GM19468 (cell line): ENCODE measurements around the gene ZCCHC4.
"Not testable (repeated sequence)": the region's sequence is repeated elsewhere in the genome, so short reads cannot be mapped to it uniquely, and the experiment has no call there.

Experiments used
- ATAC-seq: cut with Tn5 transposase; IDR thresholded peaks from one replicate; pipeline ENCODE4 v1.9.1; 2021; ENCODE audit warnings: mild to moderate bottlenecking, moderate library complexity, moderate number of reproducible peaks; ENCODE audit not compliant: unreplicated experiment; ENCODE audit errors: extremely low read depth

ZCCHC4 gene

DNA sequence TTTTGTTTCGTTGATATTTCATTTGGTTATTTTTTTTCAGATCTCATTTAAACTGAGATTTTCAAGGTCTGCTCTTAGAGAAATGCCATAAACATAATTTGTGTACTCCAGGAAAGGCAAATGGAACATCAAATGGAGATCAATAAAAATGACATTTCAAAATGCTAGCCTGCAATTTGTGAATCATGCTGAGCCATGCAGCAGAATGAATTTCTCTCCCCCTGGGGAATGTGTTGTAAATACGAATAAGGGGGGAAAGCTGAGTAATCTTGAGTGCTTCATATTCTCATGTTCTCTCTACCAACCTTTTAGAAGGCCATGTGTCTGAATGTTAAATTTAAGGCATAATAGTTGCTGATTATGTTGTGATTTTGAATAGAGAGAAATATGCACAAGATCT, 7.8 kb downstream of the ZCCHC4 start:
- ATAC-seq: no peak

DNA sequence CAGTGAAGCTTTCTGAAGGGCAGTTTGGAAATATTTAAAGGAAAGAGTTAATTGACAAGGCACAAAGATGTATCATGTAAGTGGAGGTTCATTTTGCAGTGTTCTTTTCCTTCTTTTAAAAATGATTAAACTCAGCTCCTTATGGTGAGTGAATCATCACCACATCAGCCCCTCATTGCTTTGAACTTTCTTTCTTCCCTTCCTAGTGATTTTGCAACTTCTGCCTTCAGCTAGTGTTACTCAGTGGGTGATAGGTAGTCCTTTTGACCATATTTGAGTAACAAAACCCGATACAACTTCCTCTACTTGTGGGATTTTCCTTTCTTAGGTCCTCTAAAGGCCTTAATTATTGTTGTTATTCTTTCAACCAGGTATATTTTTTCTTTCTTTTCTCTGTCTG, 8.2 kb downstream of the ZCCHC4 start:
- no peak for ATAC-seq

DNA sequence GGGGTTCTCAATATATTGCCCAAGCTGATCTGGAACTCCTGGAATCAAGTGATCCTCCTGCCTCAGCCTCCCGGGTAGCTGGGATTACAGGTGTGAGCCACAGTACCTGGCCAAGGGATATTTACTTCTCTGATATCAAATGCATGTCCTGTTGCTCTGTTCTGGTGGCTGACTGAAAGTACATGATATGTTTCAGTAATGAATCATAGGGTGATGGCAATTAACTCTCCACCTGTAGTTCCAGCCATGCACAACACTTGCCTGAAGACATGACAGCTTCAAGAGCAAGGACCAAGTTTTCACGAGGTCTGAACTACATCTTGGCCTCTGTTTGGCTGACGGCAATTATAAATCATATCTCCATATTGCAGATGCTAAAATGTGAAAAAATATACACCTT, 9.1 kb downstream of the ZCCHC4 start:
- no peak for ATAC-seq

DNA sequence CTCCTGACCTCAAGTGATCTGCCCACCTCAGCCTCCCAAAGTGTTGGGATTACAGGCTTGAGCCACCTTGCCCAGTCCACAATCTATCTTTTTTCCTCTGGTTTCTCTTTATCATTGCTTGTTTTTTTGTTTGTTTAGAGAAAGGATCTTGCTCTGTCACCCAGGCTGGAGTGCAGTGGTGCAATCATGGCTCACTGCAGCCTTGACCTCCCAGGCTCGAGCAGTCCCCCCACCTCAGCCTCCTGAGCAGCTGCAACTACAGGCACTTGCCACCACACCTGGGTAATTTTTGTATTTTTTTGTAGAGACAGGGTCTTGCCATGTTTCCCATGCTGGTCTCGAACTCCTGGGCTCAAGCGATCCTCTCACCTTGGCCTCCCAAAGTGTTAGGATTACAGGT, 15.9 kb downstream of the ZCCHC4 start:
- ATAC-seq: not testable (repeated sequence)

DNA sequence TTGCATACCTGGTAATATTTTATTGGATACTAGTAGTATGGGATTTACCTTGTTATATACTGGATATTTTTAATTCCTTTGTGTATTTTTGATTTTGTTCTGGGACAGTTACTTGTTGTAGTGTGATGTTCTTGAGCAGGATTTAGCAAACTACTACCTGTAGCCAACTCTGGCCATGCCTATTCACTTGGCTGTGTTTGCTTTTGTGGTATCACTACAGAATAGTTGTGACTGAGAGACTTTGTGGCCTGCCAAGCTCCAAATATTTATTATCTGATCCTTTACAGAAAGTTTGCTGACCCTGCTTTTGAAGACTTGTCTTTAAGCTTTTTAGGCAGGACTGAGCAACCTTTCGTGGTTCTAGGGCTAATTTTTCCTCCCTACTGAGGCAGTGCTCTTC, 17.8 kb downstream of the ZCCHC4 start:
- no peak for ATAC-seq

DNA sequence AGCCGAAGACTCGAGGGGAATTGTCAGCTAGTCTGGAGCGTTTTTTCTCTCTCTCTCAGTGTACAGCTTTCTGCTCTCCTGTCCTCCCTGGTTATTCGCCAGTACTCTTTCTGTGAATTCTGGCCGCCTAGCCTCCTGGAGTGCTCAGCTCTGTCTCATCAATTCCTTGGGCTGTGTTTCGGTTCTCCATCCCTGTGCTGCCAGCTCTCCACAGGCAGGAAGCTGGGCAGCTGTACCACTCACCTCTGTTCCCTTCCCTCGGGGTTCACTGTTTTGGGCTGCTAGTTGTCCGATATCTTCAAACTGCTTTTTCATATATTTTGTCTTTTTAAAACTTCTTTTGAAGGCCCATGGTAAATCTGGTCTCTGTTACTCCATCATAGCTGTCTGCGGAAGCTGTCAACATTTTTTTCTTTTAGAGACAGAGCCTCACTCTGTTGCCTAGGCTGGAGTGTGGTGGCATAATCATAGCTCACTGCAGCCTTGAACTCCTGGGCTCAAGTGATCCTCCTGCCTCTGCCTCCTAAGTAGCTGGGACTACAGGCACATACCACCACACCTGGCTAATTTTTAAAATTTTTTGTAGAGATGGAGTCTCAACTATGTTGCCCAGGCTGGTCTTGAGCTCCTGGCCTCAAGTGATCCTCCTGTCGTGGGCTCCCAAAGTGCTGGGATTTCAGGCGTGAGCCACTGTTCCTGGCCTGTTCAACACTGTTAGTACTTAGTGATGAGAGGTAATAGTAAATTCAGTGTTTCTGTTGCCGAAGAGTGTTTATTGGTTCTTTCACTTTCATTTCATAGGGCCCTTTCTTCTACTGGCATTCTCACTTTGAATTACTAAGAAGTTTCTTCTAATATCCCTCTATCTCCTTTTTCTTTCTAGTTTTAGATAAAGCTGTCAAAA, 18.6 kb downstream of the ZCCHC4 start:
- ATAC-seq: peak; percentile 70

DNA sequence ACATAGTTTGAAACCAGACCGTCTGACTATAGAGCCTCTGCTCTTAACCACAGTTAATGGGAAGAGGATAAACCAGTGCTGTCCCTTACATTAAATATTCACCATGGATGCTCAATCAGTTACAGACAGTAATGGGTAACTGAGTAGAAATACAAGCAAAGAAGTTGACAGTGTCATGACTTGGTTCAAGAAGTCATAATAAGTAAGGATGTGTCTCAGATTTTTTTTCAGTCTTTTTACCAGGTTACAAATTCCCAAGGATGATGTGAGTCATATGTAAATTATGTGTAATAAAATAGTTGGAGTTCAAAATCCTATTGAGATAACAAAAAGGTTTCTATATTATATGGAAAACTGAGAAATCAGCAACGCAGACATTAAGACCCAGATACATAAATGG, 31.1 kb downstream of the ZCCHC4 start:
- no peak for ATAC-seq

DNA sequence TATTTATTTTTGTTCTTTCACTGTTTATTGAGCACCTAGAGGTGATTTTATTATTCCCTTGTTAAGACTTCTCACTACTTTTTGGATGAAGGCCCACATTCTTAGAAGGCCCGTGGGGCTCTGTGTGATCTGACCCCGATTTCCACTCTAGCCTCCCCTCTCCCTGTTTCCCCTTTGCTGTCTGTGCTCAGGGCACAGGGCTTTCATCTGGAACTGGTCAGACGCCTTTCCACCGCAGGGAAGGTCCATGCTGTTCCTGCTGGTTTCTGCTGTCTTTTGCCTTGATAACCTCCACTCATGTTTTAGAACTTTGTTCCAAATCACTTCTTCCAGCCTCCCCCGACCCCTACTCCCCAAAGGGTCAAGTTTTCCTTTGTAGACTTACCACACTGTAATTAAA, 33.2 kb downstream of the ZCCHC4 start:
- no peak for ATAC-seq

DNA sequence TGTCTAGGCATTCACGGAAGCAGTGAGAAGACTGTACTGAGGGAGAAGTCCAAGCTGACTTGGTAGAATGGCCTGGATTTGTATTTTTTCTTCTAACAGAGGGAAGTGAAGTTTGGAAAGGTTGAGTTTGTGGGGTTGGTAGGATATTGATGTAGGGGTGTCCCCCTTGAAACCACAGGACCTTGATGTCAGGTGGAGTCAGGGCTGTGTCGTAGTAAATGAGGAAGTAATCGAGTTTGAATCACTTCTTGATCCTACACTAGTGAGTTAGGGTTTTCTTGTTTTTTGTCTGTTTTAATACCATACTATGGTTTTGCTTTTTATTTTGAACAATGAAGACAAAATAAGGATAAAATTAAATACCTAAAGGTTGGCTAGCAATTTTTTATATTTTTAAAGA, 34.3 kb downstream of the ZCCHC4 start:
- ATAC-seq: no peak

DNA sequence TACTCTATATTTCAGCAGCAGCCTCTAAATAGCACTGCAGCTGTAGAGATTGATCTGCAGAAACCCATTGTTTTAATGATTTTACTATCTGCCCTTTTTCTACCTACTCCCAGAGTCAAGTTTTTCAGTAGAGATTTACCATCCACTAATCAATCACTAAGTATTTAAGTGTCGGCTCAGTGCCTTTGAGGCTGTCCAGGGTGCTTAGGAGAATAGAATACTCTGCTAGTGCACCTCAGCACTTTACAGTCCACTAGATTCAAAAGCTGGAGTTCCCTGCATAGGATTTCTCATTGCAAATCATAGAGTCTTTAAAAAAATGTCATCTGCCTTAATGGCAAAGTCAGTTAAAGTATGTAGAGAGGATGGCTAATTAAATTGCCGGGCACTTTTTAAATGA, 34.9 kb downstream of the ZCCHC4 start:
- no peak for ATAC-seq

DNA sequence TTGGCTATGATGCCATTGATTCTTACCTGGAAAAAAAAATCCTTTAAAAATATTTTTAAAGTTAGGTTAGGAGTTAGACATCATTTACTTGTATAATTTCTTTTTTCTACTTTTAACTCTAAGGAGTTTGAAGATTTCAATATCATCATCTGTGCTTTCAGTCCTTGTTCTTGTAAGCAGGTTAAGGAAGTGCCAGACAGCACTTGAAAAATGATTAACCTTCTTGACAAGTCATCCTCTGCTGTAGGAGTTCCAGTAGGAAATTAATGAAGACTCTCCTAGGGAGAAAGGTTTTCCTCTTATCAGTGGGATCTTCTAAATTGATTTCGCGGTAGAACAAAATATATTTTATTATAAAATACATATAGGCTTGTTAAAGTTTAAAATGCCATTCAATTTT, 35.4 kb downstream of the ZCCHC4 start:
- ATAC-seq: no peak

DNA sequence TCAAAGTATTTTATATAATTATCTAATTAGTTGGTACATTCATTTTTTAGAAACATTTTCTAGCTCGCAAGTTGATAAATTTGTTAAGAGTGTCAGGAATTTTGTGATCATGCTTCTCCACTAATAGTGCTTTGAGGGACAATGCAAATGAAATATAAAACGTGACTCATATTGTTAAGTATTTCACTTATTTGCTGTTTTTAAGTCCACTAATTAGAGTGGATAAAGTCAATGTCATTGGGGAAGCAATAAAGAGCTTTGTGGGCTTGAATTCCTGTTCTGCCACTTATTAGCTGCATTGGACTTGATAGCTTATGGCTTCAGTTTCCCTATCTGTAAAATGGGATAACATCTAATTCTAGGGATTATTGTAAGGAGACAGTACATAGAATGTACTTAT, 38.0 kb downstream of the ZCCHC4 start:
- no peak for ATAC-seq

DNA sequence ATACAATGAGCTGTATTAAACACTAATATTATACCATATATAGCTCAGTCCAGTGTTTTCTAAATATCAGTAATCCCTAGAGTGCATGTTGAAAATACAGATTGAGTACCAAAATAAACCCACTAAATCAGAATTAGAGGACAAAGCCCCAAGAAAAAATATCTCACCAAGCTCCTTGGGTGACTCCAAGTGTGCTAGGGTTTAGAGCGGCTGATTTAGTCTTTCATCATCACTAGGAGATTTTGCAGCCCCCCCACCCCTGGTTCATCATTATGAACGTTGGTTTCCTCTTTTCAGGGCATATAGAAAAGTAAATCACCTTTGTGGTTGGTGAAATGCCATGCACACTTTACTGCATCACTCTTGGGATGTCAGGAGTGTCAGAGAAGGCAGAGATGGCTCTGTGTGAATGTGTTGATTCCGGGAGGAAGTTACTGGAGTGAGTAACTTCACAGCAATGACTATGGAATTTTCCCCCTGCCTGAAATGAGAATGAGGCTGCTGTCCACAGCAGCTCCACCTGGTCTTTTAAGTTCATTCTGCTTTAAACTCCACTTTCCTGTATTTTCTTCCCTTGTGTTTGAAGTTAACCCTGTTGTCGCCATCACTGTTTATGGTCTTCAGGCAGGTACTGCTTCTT, 39.3 kb downstream of the ZCCHC4 start:
- ATAC-seq: no peak

DNA sequence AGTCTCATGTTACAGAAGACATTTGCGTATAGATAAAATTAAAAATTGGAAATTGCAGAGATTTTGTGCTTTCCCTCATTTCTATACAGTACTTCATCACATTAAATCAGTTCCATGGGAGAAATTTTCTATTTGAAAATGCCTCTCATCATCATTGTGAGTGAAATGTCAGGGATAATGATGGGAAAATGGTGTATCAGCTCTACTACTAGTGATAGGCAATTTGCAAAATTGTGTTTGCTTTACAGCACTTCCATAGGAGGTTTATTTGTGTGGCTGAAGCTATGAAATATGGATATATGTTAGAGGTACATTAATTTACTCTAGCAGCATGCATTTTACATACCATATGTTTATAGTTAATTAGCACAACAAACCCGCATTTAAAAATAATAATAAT, 43.5 kb downstream of the ZCCHC4 start:
- no peak for ATAC-seq

DNA sequence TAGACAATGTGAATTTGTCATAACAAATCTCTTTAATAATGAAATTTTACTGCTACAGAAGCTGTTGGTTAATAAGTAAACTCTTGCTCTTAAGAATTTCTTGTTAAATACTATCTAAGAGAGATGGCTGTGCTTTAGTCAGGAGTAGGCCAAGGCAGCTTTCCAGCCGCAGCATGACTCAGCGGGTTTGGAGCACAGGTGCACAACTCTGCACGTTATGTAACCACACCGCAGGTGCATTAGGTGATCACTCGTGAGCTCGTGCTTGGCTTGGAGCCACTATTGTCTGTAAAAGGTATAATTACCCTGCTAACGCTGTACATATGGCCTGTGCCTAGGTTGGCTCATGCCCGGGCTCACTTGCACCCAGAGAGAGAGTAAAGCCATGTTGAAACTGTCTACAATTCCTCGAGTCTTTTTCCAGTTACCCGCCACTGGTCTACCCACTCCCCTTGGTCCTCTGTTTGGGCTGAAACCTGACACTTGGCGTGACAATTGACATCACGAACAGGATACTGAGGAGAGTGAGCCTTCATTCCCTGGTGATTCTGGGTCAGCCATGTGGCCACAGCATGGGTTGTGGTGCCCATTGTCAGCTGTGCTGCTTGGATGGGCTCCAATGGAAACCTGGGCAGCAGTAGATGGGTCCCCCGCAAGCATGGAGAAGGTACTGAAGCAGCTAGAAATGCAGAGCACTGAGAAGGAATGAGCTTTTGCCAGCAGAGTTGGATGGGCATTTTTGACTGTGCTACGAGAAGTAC, 46.1 kb downstream of the ZCCHC4 start:
- no peak for ATAC-seq

DNA sequence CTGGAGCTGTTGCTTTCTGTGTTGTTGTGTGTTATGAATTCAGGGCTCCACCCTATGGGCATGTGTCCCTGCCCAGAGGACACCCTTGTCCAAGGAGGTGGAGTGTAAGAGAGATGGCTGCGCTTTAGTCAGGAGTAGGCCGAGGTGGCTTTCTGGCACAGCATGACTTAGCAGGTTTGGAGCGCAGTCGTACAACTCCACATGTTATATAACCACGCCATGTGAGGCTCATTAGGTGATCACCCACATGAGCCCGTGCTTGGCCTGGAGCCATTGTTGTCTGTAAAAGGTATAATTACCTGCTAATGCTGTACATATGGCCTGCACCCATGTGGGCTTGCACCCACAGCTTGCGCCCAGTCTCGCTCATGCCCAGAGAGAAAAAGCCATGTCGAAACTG, 48.7 kb downstream of the ZCCHC4 start:
- no peak for ATAC-seq

DNA sequence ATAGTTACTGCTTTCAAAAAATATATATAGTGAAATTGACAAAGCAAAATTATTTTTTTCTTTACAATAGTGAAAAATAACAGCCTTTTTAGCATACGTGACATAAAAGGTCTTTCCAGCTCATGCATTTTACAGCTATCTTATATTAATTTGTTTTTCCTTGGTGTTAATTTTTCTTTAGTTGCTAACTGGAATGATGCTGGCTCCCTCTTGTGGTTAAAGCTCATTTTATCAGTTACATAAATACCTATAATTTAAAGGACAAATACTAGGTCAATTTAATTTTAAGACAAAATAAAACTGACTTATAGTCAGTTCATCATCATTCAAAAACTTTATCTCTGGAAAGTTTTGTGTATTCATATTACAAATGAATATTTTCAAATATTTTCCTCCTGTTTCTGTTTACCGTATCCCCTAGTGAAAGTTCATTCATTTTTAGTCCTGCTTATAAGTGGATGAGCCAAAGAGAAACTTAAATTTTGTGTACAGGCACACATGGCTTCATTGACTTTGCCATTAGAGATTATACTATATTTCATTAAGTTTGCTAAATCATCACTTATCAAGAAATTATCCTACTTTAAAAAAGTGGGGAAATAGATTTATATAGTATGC, 54.5 kb downstream of the ZCCHC4 start:
- ATAC-seq: no peak

DNA sequence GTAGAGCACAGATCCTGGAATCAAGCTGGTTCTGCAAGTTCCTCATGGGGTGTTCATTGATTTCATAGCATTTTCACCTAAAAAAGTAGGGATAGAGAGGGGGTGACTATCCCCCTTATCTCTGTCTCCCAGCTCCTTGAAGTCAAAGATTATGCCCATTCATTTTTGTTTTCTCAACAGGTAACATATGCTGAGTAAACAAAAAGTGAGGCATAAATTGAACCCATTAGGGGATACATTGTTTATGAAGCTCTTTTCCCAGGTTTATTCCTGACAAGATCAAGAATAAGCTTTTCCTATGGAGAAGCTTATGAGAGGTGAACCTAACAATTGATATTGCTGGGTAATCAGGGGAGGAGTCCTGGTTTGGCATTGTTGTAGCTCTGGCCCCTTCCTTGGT, 55.3 kb downstream of the ZCCHC4 start:
- no peak for ATAC-seq

DNA sequence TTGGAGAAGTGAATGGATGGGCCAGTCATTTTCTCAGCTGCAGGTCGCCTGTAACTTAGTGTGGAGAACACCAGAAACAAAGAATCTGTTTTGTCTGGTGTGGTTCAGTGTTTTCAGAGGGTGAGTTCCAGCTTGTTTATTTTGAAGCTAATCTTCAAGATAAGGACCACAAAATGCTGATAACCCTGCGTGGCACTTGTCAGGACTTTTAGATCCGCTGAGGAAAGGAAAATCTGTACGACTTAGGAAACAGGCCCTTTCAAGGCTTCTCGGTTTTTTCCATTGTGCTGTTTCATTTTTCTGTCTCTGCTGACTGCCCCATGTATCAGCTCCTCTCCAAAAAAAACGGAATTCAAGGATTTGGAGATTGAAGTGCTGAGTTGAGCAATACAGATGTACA, 55.7 kb downstream of the ZCCHC4 start:
- ATAC-seq: no peak

DNA sequence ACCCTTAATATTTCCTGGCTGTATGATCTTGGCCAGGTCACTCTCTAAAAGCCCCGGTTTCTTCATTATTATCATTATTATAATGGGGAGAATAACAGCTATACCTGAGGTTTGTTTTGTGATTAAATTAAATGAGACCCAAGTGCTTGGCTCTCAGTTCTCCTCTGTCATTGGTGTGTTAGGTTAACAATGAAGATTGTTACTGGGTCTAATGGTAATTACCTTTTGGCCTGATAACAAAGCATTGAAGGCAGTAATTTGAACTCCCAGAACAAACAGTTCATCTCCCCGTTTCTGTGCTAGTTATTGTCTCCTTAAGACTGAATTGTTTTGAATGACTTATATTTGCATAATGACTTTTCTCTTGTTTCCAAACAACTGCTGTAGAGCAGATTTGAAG, 57.7 kb downstream of the ZCCHC4 start:
- no peak for ATAC-seq

DNA sequence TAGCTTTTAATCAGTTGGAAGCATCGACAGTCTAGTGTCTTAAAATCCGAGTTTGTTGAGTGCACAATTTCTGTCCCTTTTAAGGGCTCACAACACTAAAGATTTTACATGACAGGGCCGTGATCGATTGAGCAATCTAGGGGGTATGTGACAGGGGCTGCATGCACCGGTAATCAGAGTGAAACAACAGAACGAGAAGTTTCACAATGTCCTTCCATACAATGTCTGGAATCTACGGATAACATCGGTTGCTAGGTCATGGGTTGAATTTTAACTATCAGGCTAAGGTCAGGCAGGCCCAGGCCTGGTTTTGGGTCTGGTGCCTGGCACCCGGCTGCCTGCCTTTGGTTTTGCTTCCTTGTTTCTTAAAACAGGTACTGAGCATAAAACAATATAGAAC, 60.0 kb downstream of the ZCCHC4 start:
- not testable (repeated sequence) for ATAC-seq
